Measurements from ENCODE around the gene OTOF. TPM values are rescaled to one million over a fixed set of nuclear protein-coding genes. Genes with fewer than 3 reads are reported as not detected.
A peak's percentile ranks its signal among the peaks of the same experiment; 100 is the strongest.

Gene OTOF
- total and polyA plus RNA-seq, 2 of the 13 experiments (the other 11 are each of a cell fraction or from before 2014, with no cell fraction given), result 0.04 TPM; not detected in 1

DNA sequence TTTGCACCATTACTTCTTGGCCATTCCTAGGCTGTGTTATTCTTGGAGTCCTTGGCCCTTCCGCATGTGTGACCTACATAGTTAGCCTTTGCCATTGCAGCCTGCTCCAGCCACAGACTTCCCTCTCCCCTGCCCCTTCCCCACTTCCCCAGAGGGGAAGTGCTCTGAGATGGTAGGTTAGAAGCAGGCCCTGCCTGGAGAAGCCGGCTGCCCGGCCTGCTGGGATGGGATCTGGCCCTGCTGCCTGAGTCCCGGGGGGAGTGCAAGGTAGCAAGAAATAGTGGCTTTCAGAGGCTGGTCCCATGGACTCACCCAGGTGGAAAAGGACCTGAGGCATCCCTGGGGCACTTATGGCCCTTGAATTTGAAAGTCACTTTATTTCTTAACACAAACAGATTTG, 28.4 kb upstream of the OTOF start (continued):
- TF ChIP-seq, protein P1, sequence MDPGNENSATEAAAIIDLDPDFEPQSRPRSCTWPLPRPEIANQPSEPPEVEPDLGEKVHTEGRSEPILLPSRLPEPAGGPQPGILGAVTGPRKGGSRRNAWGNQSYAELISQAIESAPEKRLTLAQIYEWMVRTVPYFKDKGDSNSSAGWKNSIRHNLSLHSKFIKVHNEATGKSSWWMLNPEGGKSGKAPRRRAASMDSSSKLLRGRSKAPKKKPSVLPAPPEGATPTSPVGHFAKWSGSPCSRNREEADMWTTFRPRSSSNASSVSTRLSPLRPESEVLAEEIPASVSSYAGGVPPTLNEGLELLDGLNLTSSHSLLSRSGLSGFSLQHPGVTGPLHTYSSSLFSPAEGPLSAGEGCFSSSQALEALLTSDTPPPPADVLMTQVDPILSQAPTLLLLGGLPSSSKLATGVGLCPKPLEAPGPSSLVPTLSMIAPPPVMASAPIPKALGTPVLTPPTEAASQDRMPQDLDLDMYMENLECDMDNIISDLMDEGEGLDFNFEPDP (CRISPR knock-in tag; conservative IDR thresholded peaks at IDR 0.05), result no peak
- no peak for TF ChIP-seq NONO (IDR thresholded peaks at IDR 0.05)
- no peak for TF ChIP-seq NONO (CRISPR knock-in tag; conservative IDR thresholded peaks at IDR 0.05)
- no peak for TF ChIP-seq ZNF678 (CRISPR knock-in tag; IDR thresholded peaks at IDR 0.05)
- TF ChIP-seq SMAD1 (CRISPR knock-in tag; IDR thresholded peaks at IDR 0.05; ENCODE audit: borderline replicate concordance, low read depth), result no peak
- TF ChIP-seq, protein P2, sequence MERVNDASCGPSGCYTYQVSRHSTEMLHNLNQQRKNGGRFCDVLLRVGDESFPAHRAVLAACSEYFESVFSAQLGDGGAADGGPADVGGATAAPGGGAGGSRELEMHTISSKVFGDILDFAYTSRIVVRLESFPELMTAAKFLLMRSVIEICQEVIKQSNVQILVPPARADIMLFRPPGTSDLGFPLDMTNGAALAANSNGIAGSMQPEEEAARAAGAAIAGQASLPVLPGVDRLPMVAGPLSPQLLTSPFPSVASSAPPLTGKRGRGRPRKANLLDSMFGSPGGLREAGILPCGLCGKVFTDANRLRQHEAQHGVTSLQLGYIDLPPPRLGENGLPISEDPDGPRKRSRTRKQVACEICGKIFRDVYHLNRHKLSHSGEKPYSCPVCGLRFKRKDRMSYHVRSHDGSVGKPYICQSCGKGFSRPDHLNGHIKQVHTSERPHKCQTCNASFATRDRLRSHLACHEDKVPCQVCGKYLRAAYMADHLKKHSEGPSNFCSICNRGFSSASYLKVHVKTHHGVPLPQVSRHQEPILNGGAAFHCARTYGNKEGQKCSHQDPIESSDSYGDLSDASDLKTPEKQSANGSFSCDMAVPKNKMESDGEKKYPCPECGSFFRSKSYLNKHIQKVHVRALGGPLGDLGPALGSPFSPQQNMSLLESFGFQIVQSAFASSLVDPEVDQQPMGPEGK (CRISPR knock-in tag; IDR thresholded peaks at IDR 0.05), result no peak

DNA sequence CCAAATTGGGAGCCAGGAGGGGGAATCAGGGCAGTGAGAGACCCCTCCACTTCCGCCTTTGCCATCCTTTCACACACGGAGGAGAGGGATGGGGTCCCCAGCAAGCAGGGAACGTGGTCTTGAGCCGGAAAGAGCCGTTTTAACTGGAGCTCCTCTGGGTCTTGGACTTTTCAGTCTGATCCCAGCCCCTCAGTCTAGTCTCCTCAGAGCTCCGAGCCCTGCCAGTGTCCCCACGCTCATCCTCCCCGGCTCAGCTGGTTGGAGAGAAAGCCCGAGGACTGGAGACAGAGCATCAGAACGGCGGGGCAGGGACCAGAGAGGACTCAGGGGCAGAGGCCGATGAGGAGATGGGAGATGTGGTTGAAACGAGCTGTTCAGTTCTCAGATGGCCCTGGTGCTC, 26.1 kb upstream of the OTOF start:
- Histone ChIP-seq H2AFZ (ENCODE audit: low read length) (peak overlapping the region; percentile 18), H3K27ac (ENCODE audit: extremely low read length, insufficient read depth, low read length) (no peak overlapping the region), H3K79me2 (ENCODE audit: insufficient read depth, low read length) (no peaks in the 10 kb centered on the region), H3K9me3 (ENCODE audit: low read length) (no peaks in the 10 kb centered on the region), H4K20me1 (ENCODE audit: insufficient read depth, low read length) (no peaks in the 10 kb centered on the region; the same call in 1 of the 2 replicates), H3K9ac (ENCODE audit: insufficient read depth, low read depth, low read length) (no peak overlapping the region), H3K27me3 (ENCODE audit: control insufficient read depth in 1 of 2, insufficient read depth in 2 of 2, low read length in 2 of 2) (peaks cover 3 to 70% of the 10 kb centered on the region in 2 experiments), H3K4me3 (replicated peaks in 1 of 3; ENCODE audit: insufficient read depth in 1 of 3, low read depth in 2 of 3, low read length in 3 of 3) (peak overlapping the region in 1 of 3 experiments; percentile 62; a peak in 1 of 6 replicates), H3K36me3 (replicated peaks in 1 of 2; ENCODE audit: control insufficient read depth in 1 of 2, insufficient read depth in 2 of 2, low read length in 2 of 2) (no peaks in the 10 kb centered on the region), H3K4me1 (ENCODE audit: insufficient read depth, low read length) (peaks cover 10% of the 10 kb centered on the region), H3K4me2 (ENCODE audit: low read depth, low read length) (peak overlapping the region; percentile 67)
- BruUV-seq (replicated peaks), result no TSS peak
- FAIRE-seq, result no peak
- ATAC-seq, result peak; percentile 17
- intact Hi-C loops (cut with micrococcal nuclease; ENCODE audit: unreplicated experiment), result no loop called here
- in situ Hi-C loops (cut with HindIII; ENCODE audit: extremely low pct_ligation_motif_present, low pct_unique_long_range_greater_than_20kb), result no loop called here
- WGBS (ENCODE audit: low lambda C conversion rate), result 7% methylated on average over 11 of the region's 13 CpGs
- no peak for DNase-seq (ENCODE audit: low spot score)
- ChIA-PET CTCF (ENCODE audit: low intra/inter-chr PET ratio, low total read pairs) (interaction anchor here (1.2 kb wide), 1 partner anchor 74 kb away, joined by 3 read pairs; no protein-coding TSS in a partner anchor), POLR2A (interaction anchor here (0.6 kb wide), 1 partner anchor 101 kb away, joined by 3 read pairs; no protein-coding TSS in a partner anchor)
- TF ChIP-seq ZSCAN30 (CRISPR knock-in tag; IDR thresholded peaks at IDR 0.05) (no peak), YEATS4 (CRISPR knock-in tag; IDR thresholded peaks at IDR 0.05; ENCODE audit: borderline replicate concordance) (no peak), KLF6 (CRISPR knock-in tag; IDR thresholded peaks at IDR 0.05) (no peak), MAFG (CRISPR knock-in tag; IDR thresholded peaks at IDR 0.05) (no peak), ZNF703 (CRISPR knock-in tag; IDR thresholded peaks at IDR 0.05; ENCODE audit: borderline replicate concordance) (no peak), TOE1 (CRISPR knock-in tag; IDR thresholded peaks at IDR 0.05) (no peak), BHLHE40 (IDR thresholded peaks at IDR 0.05; ENCODE audit: low read length) (no peak), TRIM24 (CRISPR knock-in tag; IDR thresholded peaks at IDR 0.05) (no peak), HDAC2 (CRISPR knock-in tag; IDR thresholded peaks at IDR 0.05) (no peak), CREB1 (IDR thresholded peaks at IDR 0.05) (no peak), CREB1 (CRISPR knock-in tag; IDR thresholded peaks at IDR 0.05) (no peak), ATF7-NPFF (CRISPR knock-in tag; IDR thresholded peaks at IDR 0.05; ENCODE audit: low read depth) (no peak), HNRNPLL (IDR thresholded peaks at IDR 0.05; ENCODE audit: low read depth, low read length, poor library complexity, severe bottlenecking) (no peak)
- TF ChIP-seq, protein P3, sequence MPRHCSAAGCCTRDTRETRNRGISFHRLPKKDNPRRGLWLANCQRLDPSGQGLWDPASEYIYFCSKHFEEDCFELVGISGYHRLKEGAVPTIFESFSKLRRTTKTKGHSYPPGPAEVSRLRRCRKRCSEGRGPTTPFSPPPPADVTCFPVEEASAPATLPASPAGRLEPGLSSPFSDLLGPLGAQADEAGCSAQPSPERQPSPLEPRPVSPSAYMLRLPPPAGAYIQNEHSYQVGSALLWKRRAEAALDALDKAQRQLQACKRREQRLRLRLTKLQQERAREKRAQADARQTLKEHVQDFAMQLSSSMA (CRISPR knock-in tag; IDR thresholded peaks at IDR 0.05), result no peak

Measured in HepG2 (cell line).